Measurements from ENCODE around the gene SEPTIN8. TPM values are rescaled to one million over a fixed set of nuclear protein-coding genes. Genes with fewer than 3 reads are reported as not detected.

The SEPTIN8 gene
- total RNA-seq, 4 donors from 2014 or later: 31.6 to 46.4 (median 34.9) TPM

GRCh38 chr5:132774406-132774805 is 2.6 kb downstream of the SEPTIN8 start:
- TF ChIP-seq POLR2AphosphoS5 (IDR thresholded peaks at IDR 0.05) (no peak), EP300 (IDR thresholded peaks at IDR 0.05) (no peak), POLR2A (IDR thresholded peaks at IDR 0.05) (no peak)
- TF ChIP-seq, protein P1, sequence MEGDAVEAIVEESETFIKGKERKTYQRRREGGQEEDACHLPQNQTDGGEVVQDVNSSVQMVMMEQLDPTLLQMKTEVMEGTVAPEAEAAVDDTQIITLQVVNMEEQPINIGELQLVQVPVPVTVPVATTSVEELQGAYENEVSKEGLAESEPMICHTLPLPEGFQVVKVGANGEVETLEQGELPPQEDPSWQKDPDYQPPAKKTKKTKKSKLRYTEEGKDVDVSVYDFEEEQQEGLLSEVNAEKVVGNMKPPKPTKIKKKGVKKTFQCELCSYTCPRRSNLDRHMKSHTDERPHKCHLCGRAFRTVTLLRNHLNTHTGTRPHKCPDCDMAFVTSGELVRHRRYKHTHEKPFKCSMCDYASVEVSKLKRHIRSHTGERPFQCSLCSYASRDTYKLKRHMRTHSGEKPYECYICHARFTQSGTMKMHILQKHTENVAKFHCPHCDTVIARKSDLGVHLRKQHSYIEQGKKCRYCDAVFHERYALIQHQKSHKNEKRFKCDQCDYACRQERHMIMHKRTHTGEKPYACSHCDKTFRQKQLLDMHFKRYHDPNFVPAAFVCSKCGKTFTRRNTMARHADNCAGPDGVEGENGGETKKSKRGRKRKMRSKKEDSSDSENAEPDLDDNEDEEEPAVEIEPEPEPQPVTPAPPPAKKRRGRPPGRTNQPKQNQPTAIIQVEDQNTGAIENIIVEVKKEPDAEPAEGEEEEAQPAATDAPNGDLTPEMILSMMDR (IDR thresholded peaks at IDR 0.05): no peak
- Histone ChIP-seq H3K9me3 (no peaks in the 10 kb centered on the region), H3K27ac (peak overlapping the region in 3 of 4 donors; percentile 86 to 88 (median 87)), H3K4me3 (no peak overlapping the region), H3K27me3 (no peaks in the 10 kb centered on the region), H3K4me1 (peaks cover 0 to 85% (median 38%) of the 10 kb centered on the region in 3 donors), H3K36me3 (no peaks in the 10 kb centered on the region)
- no peak for ATAC-seq
- 60 to 86% methylated on average over 1 of the region's 3 CpGs for WGBS, 2 donors (ENCODE audit: low coverage in 1 of 2)

- 90 to 100% methylated on average over 1 to 5 of the region's 12 CpGs for WGBS, 2 donors (ENCODE audit: low coverage in 1 of 2)
- Histone ChIP-seq H3K4me3 (no peak overlapping the region), H3K4me1 (peaks cover 0 to 88% (median 38%) of the 10 kb centered on the region in 3 donors), H3K9me3 (no peaks in the 10 kb centered on the region), H3K27me3 (no peaks in the 10 kb centered on the region), H3K27ac (peak overlapping the region in 3 of 4 donors; percentile 86 to 88 (median 87)), H3K36me3 (no peaks in the 10 kb centered on the region)
- TF ChIP-seq POLR2AphosphoS5 (IDR thresholded peaks at IDR 0.05) (no peak), POLR2A (IDR thresholded peaks at IDR 0.05) (no peak), EP300 (IDR thresholded peaks at IDR 0.05) (no peak)
- TF ChIP-seq, protein P1 (IDR thresholded peaks at IDR 0.05): no peak
- no peak for ATAC-seq
These were observed 3.3 kb downstream of the SEPTIN8 start for GRCh38 chr5:132773601-132774355.

GRCh38 chr5:132773114-132773513 is 3.9 kb downstream of the SEPTIN8 start:
- H3K27me3 ChIP-seq: no peaks in the 10 kb centered on the region
- H3K27ac ChIP-seq: peak overlapping the region in 2 of 4 donors; percentile 63 to 68
- ATAC-seq: no peak
- no peak overlapping the region for H3K4me3 ChIP-seq
- WGBS, 2 donors (ENCODE audit: low coverage in 1 of 2): 75 to 80% methylated on average over 2 of the region's 5 CpGs
- no peaks in the 10 kb centered on the region for H3K9me3 ChIP-seq
- H3K4me1 ChIP-seq: peaks cover 0 to 88% (median 42%) of the 10 kb centered on the region in 3 donors
- no peak for TF ChIP-seq POLR2AphosphoS5 (IDR thresholded peaks at IDR 0.05)
- TF ChIP-seq, protein P1 (IDR thresholded peaks at IDR 0.05): no peak
- TF ChIP-seq EP300 (IDR thresholded peaks at IDR 0.05): no peak
- TF ChIP-seq POLR2A (IDR thresholded peaks at IDR 0.05): no peak
- no peaks in the 10 kb centered on the region for H3K36me3 ChIP-seq

GRCh38 chr5:132772291-132773070 is 4.6 kb downstream of the SEPTIN8 start:
- 59 to 60% methylated on average over 3 to 5 of the region's 8 CpGs for WGBS, 2 donors (ENCODE audit: low coverage in 1 of 2)
- H3K4me3 ChIP-seq: no peak overlapping the region
- H3K27ac ChIP-seq: peak overlapping the region in 3 of 4 donors; percentile 63 to 68 (median 64)
- no peak for ATAC-seq
- no peaks in the 10 kb centered on the region for H3K27me3 ChIP-seq
- H3K36me3 ChIP-seq: no peaks in the 10 kb centered on the region
- no peaks in the 10 kb centered on the region for H3K9me3 ChIP-seq
- TF ChIP-seq POLR2AphosphoS5 (IDR thresholded peaks at IDR 0.05) (no peak), EP300 (IDR thresholded peaks at IDR 0.05) (no peak), POLR2A (IDR thresholded peaks at IDR 0.05) (no peak)
- TF ChIP-seq, protein P1 (IDR thresholded peaks at IDR 0.05): no peak
- peaks cover 0 to 88% (median 47%) of the 10 kb centered on the region in 3 donors for H3K4me1 ChIP-seq
